HG03571 (cell line): ENCODE data around the gene SURF1.
"Not testable (repeated sequence)": the region's sequence is repeated elsewhere in the genome, so short reads cannot be mapped to it uniquely, and the experiment has no call there.

Source experiments
- ATAC-seq: cut with Tn5 transposase; IDR thresholded peaks from one replicate; pipeline ENCODE4 v1.9.1; 2021; ENCODE audit not compliant: unreplicated experiment

SURF1 gene, protein sequence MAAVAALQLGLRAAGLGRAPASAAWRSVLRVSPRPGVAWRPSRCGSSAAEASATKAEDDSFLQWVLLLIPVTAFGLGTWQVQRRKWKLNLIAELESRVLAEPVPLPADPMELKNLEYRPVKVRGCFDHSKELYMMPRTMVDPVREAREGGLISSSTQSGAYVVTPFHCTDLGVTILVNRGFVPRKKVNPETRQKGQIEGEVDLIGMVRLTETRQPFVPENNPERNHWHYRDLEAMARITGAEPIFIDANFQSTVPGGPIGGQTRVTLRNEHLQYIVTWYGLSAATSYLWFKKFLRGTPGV

GRCh38 chr9:133356391-133357091 is at the start of gene SURF1, which contains the start of gene SURF2:
SURF1 (minus strand) TSS chr9:133356487; CDS start chr9:133356453, 34 bp downstream.
SURF2 (plus strand) TSS chr9:133356550; CDS start chr9:133356593, 43 bp downstream.
- peak; percentile 63 for ATAC-seq

- no peak for ATAC-seq
Observed at GRCh38 chr9:133405508-133406438, 49.5 kb upstream of the SURF1 start.

DNA sequence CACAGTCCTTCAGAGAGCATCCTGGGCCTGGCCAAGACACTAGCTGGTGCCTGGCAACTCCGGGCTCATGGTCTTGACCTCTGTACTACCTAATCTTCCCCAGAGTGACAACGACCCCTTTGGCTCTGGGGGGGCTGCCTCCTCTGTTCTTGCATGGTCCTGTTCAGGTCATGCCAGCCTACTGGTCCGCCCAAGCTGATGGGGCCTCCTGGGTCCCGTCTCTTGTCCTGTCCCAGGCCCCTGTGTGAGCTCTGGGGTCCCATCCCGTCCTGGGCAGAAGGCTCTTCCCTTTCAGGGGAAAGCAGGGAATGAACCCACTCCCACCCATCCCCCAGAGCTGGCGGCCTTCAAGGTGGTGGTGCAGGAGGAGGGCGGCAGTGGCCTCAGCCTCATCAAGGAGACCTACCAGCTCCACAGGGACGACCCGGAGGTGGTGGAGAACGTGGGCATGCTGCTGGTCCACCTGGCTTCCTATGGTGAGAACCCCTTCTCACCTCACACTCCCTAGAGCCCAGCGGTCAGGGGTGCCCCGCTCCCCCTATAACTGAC is 48.2 kb upstream of the SURF1 start:
- ATAC-seq: no peak

GRCh38 chr9:133403766-133404453 is 47.6 kb upstream of the SURF1 start:
- ATAC-seq: no peak

DNA sequence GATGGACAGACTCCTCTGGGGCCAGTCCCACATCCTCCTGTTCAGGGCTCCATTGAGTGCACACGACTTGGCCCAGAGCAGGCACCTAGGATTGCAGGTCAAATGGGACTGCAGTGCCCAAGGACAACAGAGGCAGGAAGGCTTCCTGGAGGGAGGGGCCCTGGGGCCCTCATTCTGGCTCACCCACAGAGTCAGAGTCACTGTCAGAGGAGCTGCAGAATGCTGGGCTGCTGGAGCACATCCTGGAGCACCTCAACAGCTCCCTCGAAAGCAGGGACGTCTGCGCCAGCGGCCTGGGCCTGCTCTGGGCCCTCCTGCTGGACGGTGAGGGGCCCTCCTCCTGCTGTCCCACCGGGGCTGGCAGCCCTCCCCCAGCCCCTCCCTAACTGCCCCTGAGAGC is 46.4 kb upstream of the SURF1 start:
- no peak for ATAC-seq

- ATAC-seq: no peak
Observed at GRCh38 chr9:133401588-133401987, 45.3 kb upstream of the SURF1 start.

DNA sequence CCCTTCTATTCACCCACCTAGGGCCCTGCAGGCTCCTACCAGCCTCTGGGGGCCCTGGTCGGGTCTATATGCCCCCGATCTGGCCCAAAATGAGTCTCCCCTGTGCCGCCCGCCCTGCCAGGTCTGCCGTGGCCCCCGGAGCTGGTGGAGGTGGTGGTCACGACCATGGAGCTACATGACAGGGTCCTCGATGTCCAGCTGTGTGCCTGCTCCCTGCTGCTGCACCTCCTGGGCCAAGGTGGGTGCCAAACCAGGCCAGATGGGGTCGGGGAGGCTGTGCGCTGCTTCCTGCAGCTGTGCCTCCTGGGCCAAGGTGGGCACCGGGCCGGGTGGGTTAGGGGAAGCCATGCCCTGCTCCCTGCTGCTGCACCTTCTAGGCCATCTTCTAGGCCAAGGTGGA is 44.0 kb upstream of the SURF1 start:
- ATAC-seq: no peak

- no peak for ATAC-seq
Observed at GRCh38 chr9:133397895-133398294, 41.6 kb upstream of the SURF1 start.

- ATAC-seq: no peak
Observed at GRCh38 chr9:133397370-133397769, 41.1 kb upstream of the SURF1 start.

DNA sequence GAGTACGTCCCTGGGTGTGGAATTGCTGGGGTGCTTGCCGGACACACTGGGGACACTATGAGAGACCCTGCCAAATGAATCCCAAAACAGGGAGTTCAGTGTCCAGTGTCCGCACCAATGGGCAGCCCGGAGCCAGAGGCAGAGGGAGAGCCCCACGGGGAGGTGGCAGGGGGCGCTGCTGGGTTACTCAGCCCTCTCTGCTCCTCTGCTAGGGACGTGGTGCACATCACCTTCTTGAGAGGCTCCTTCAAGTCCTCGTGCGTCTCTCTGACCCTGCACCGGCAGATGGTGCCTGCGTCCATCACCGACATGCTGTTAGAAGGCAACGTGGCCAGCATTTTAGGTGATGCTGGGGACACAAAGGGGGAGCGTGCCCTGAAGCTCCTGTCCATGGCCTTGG is 40.7 kb upstream of the SURF1 start:
- ATAC-seq: no peak

DNA sequence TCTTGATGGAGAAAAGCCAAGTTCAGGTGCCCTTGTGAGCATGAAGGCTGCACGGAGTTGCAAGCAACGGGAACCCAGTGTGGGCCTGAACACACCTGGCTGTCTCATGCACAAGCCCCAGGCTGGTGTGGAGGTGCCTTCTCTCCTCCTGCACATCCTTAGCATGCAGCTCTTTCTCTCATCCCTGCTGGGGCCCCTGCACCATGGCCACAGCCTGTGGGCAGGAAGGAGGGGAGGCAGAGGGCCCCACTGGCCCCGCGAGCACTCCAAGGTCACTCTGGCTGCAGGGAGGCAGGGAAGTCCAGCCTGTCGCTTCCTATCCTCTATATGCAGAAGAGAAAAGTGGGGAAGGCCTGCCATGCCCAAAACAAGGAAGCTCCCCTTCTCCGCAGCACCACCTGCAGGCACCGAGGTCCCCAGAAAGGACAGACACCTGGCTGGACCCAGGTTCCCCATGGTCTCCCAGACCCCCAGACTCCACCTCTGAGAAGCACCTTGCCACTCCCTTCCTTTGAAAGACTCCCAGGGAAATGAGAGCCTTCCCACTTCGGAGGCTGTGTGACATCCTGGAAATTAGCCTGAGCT is 38.5 kb upstream of the SURF1 start:
- no peak for ATAC-seq

DNA sequence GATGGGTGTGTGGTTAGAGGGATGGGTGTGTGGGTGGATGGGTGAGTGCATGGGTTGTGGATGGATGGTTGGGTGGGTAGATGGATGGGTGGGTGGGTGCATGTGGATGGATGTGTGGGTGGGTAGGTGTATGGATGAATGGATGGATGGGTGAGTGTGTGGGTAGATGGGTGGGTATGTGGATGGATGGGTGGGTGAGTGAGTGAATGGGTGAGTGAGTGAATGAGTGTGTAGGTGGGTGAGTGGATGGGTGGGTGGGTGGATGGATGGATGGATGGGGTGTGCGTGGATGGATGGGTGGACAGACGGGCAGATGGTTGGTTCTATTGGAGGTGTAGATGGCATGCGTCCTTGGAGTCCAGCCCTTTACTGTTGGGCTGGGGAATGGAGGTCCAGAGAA is 37.1 kb upstream of the SURF1 start:
- no peak for ATAC-seq

DNA sequence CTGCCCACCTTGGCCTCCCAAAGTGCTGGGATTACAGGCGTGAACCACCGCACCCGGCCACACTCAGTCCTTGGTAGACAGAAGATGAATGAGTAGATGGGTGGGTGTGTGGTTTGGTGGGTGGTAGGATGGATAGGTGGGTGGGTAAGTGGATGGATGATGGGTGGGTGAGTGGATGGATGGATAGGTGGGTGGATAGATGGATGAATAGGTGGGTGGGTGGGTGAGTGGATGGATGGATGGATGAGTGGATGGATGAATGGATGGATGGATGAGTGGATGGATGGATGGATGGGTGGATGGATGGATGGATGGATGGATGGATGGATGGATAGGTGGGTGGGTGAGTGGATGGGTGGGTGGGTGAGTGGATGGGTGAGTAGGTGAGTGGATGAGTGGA is 36.0 kb upstream of the SURF1 start:
- not testable (repeated sequence) for ATAC-seq

DNA sequence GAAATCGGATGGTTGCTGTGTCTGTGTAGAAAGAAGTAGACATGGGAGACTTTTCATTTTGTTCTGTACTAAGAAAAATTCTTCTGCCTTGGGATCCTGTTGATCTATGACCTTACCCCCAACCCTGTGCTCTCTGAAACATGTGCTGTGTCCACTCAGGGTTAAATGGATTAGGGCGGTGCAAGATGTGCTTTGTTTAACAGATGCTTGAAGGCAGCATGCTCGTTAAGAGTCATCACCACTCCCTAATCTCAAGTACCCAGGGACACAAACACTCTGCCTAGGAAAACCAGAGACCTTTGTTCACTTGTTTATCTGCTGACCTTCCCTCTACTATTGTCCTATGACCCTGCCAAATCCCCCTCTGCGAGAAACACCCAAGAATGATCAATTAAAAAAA is 35.2 kb upstream of the SURF1 start:
- ATAC-seq: not testable (repeated sequence)

GRCh38 chr9:133390713-133391112 is 34.4 kb upstream of the SURF1 start:
- ATAC-seq: no peak

- no peak for ATAC-seq
Observed at GRCh38 chr9:133389562-133389961, 33.3 kb upstream of the SURF1 start.

- no peak for ATAC-seq
Observed at GRCh38 chr9:133389025-133389557, 32.8 kb upstream of the SURF1 start.

DNA sequence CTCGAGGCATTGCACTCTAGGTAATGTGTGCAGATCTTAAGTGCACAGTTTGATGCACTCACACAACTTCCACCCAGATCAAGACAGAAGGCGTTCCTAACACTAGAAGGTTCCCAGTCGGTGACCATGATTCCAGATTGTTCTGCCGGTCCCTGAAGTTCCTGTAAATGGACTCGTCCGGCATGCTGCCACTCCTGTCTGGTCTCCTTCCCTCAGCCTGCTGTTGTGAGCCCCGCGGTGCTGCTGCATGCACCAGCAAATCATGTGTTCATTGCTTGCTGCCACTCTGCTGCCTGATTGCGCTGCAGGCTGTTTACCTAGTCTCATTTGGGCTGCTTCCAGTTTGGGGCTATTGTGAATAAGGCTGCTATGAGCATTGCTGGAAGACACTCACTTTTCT is 31.4 kb upstream of the SURF1 start:
- ATAC-seq: no peak

GRCh38 chr9:133386338-133386737 is 30.1 kb upstream of the SURF1 start:
- ATAC-seq: no peak

DNA sequence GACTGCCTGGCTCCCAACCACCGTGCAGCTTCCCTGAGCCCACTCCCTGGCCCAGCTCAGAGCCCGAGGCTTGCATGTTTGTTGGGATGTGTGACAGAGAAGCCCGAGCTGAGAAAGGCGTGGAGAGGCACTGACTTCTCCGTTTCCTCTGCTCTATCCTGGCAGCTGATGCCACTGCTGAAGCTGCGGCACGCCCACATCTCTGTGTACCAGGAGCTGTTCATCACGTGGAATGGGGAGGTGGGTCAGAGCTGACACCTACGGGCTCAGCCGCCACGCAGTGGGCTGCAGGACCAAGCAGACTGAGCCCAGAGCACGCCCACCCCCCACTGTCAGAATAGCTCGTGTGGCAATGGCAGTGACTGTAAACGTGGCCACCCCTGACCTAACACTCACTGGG is 29.2 kb upstream of the SURF1 start:
- no peak for ATAC-seq
